ENCODE data around the gene ZNF438.
A peak's percentile ranks its signal among the peaks of the same experiment; 100 is the strongest.

ZNF438 gene

GRCh38 chr10:30868611-30869010, 163.1 kb downstream of the ZNF438 start:
- Histone ChIP-seq H3K27me3 (ENCODE audit: control insufficient read depth in 1 of 2, insufficient read depth in 1 of 2, low read length in 2 of 2) (no peaks in the 10 kb centered on the region), H3K9ac (ENCODE audit: low read length) (no peak overlapping the region), H3K79me1 (replicated peaks; ENCODE audit: low read length, poor library complexity, severe bottlenecking) (no peaks in the 10 kb centered on the region), H3K4me3 (ENCODE audit: insufficient read depth in 1 of 2, low read depth in 1 of 2, low read length in 2 of 2) (no peak overlapping the region), H3K36me3 (ENCODE audit: control insufficient read depth in 1 of 2, insufficient read depth in 2 of 2, low read depth in 1 of 2, low read length in 2 of 2) (peaks cover 0 to 4% of the 10 kb centered on the region in 2 experiments), H2AK5ac (ENCODE audit: low read length, severe bottlenecking) (no peak overlapping the region), H4K91ac (ENCODE audit: low read length) (no peak overlapping the region), H4K8ac (ENCODE audit: low read length) (no peak overlapping the region), H3K4me1 (ENCODE audit: control insufficient read depth, insufficient read depth, low read depth, low read length) (no peaks in the 10 kb centered on the region), H3K9me3 (ENCODE audit: control insufficient read depth, low read length) (no peaks in the 10 kb centered on the region), H2BK15ac (ENCODE audit: low read depth, poor library complexity, severe bottlenecking) (no peak overlapping the region), H3K14ac (ENCODE audit: low read length in 2 of 2) (no peak overlapping the region), H3K23ac (ENCODE audit: low read length in 2 of 2) (no peak overlapping the region), H2BK5ac (ENCODE audit: low read depth, low read length, poor library complexity, severe bottlenecking) (no peak overlapping the region), H3K18ac (ENCODE audit: low read depth in 1 of 2, low read length in 2 of 2) (no peak overlapping the region), H2AFZ (ENCODE audit: low read depth, low read length) (no peak overlapping the region), H2BK12ac (ENCODE audit: low read length in 2 of 2) (no peak overlapping the region), H3K4ac (ENCODE audit: low read depth in 1 of 2, low read length in 2 of 2) (no peak overlapping the region), H3K27ac (ENCODE audit: low read length, poor library complexity, severe bottlenecking) (no peak overlapping the region), H2BK120ac (ENCODE audit: low read depth, low read length) (no peak overlapping the region), H3K4me2 (ENCODE audit: low read length, poor library complexity, severe bottlenecking) (no peak overlapping the region)
- 100% methylated on average over 1 of the region's 1 CpG for WGBS
- DNase-seq: no peak

- Histone ChIP-seq H3K4me1 (ENCODE audit: control insufficient read depth, insufficient read depth, low read depth, low read length) (no peaks in the 10 kb centered on the region), H2AK5ac (ENCODE audit: low read length, severe bottlenecking) (no peak overlapping the region), H3K9me3 (ENCODE audit: control insufficient read depth, low read length) (no peaks in the 10 kb centered on the region), H2AFZ (ENCODE audit: low read depth, low read length) (no peak overlapping the region), H2BK15ac (ENCODE audit: low read depth, poor library complexity, severe bottlenecking) (no peak overlapping the region), H3K18ac (ENCODE audit: low read depth in 1 of 2, low read length in 2 of 2) (no peak overlapping the region), H3K4me3 (ENCODE audit: insufficient read depth in 1 of 2, low read depth in 1 of 2, low read length in 2 of 2) (no peak overlapping the region), H3K23ac (ENCODE audit: low read length in 2 of 2) (no peak overlapping the region), H3K27me3 (ENCODE audit: control insufficient read depth in 1 of 2, insufficient read depth in 1 of 2, low read length in 2 of 2) (no peaks in the 10 kb centered on the region), H3K79me1 (replicated peaks; ENCODE audit: low read length, poor library complexity, severe bottlenecking) (no peaks in the 10 kb centered on the region), H2BK5ac (ENCODE audit: low read depth, low read length, poor library complexity, severe bottlenecking) (no peak overlapping the region), H3K27ac (ENCODE audit: low read length, poor library complexity, severe bottlenecking) (no peak overlapping the region), H3K4me2 (ENCODE audit: low read length, poor library complexity, severe bottlenecking) (no peak overlapping the region), H3K9ac (ENCODE audit: low read length) (no peak overlapping the region), H2BK120ac (ENCODE audit: low read depth, low read length) (no peak overlapping the region), H2BK12ac (ENCODE audit: low read length in 2 of 2) (no peak overlapping the region), H3K14ac (ENCODE audit: low read length in 2 of 2) (no peak overlapping the region), H3K36me3 (ENCODE audit: control insufficient read depth in 1 of 2, insufficient read depth in 2 of 2, low read depth in 1 of 2, low read length in 2 of 2) (peaks cover 0 to 4% of the 10 kb centered on the region in 2 experiments), H4K91ac (ENCODE audit: low read length) (no peak overlapping the region), H4K8ac (ENCODE audit: low read length) (no peak overlapping the region), H3K4ac (ENCODE audit: low read depth in 1 of 2, low read length in 2 of 2) (no peak overlapping the region)
- DNase-seq: no peak
- WGBS: no CpG with 5 or more reads among the region's 2 CpGs
Observed at GRCh38 chr10:30866896-30867295, 164.8 kb downstream of the ZNF438 start.

- peak overlapping the region; percentile 49 for H2BK120ac ChIP-seq (ENCODE audit: low read depth, low read length)
- H3K27me3 ChIP-seq (ENCODE audit: control insufficient read depth in 1 of 2, insufficient read depth in 1 of 2, low read length in 2 of 2): no peaks in the 10 kb centered on the region
- H3K9me3 ChIP-seq (ENCODE audit: control insufficient read depth, low read length): no peaks in the 10 kb centered on the region
- H4K8ac ChIP-seq (ENCODE audit: low read length): no peak overlapping the region
- peak; percentile 38 for DNase-seq
- no peak overlapping the region for H3K27ac ChIP-seq (ENCODE audit: low read length, poor library complexity, severe bottlenecking)
- H2AK5ac ChIP-seq (ENCODE audit: low read length, severe bottlenecking): no peak overlapping the region
- no peak overlapping the region for H3K4me2 ChIP-seq (ENCODE audit: low read length, poor library complexity, severe bottlenecking)
- H3K4me3 ChIP-seq (ENCODE audit: insufficient read depth in 1 of 2, low read depth in 1 of 2, low read length in 2 of 2): no peak overlapping the region
- H2BK12ac ChIP-seq (ENCODE audit: low read length in 2 of 2): peak overlapping the region in 1 of 2 experiments; percentile 94
- no peak overlapping the region for H2AFZ ChIP-seq (ENCODE audit: low read depth, low read length)
- no peak overlapping the region for H3K23ac ChIP-seq (ENCODE audit: low read length in 2 of 2)
- H4K91ac ChIP-seq (ENCODE audit: low read length): no peak overlapping the region
- H3K9ac ChIP-seq (ENCODE audit: low read length): peak overlapping the region; percentile 49
- peaks cover 0 to 4% of the 10 kb centered on the region in 2 experiments for H3K36me3 ChIP-seq (ENCODE audit: control insufficient read depth in 1 of 2, insufficient read depth in 2 of 2, low read depth in 1 of 2, low read length in 2 of 2)
- no peak overlapping the region for H2BK15ac ChIP-seq (ENCODE audit: low read depth, poor library complexity, severe bottlenecking)
- 51% methylated on average over 6 of the region's 7 CpGs for WGBS
- H2BK5ac ChIP-seq (ENCODE audit: low read depth, low read length, poor library complexity, severe bottlenecking): no peak overlapping the region
- no peak overlapping the region for H3K4ac ChIP-seq (ENCODE audit: low read depth in 1 of 2, low read length in 2 of 2)
- H3K79me1 ChIP-seq (replicated peaks; ENCODE audit: low read length, poor library complexity, severe bottlenecking): no peaks in the 10 kb centered on the region
- H3K4me1 ChIP-seq (ENCODE audit: control insufficient read depth, insufficient read depth, low read depth, low read length): no peaks in the 10 kb centered on the region
- peak overlapping the region in 1 of 2 experiments; percentile 39 for H3K18ac ChIP-seq (ENCODE audit: low read depth in 1 of 2, low read length in 2 of 2)
- H3K14ac ChIP-seq (ENCODE audit: low read length in 2 of 2): no peak overlapping the region
Observed at GRCh38 chr10:30865141-30865926, 166.3 kb downstream of the ZNF438 start.

- Histone ChIP-seq H3K23ac (ENCODE audit: low read length in 2 of 2) (no peak overlapping the region), H3K27me3 (ENCODE audit: control insufficient read depth in 1 of 2, insufficient read depth in 1 of 2, low read length in 2 of 2) (no peaks in the 10 kb centered on the region), H2AK5ac (ENCODE audit: low read length, severe bottlenecking) (no peak overlapping the region), H3K9me3 (ENCODE audit: control insufficient read depth, low read length) (no peaks in the 10 kb centered on the region), H2BK5ac (ENCODE audit: low read depth, low read length, poor library complexity, severe bottlenecking) (no peak overlapping the region), H3K36me3 (ENCODE audit: control insufficient read depth in 1 of 2, insufficient read depth in 2 of 2, low read depth in 1 of 2, low read length in 2 of 2) (peaks cover 0 to 2% of the 10 kb centered on the region in 2 experiments), H3K79me1 (replicated peaks; ENCODE audit: low read length, poor library complexity, severe bottlenecking) (no peaks in the 10 kb centered on the region), H3K18ac (ENCODE audit: low read depth in 1 of 2, low read length in 2 of 2) (peak overlapping the region; percentile 14 to 52), H3K27ac (ENCODE audit: low read length, poor library complexity, severe bottlenecking) (no peak overlapping the region), H2BK12ac (ENCODE audit: low read length in 2 of 2) (peak overlapping the region; percentile 32 to 100), H3K4ac (ENCODE audit: low read depth in 1 of 2, low read length in 2 of 2) (peak overlapping the region in 1 of 2 experiments; percentile 89), H2BK15ac (ENCODE audit: low read depth, poor library complexity, severe bottlenecking) (peak overlapping the region; percentile 28), H2AFZ (ENCODE audit: low read depth, low read length) (no peak overlapping the region), H3K4me1 (ENCODE audit: control insufficient read depth, insufficient read depth, low read depth, low read length) (no peaks in the 10 kb centered on the region), H3K14ac (ENCODE audit: low read length in 2 of 2) (peak overlapping the region in 1 of 2 experiments; percentile 90), H3K9ac (ENCODE audit: low read length) (peak overlapping the region; percentile 71), H4K8ac (ENCODE audit: low read length) (no peak overlapping the region), H3K4me3 (ENCODE audit: insufficient read depth in 1 of 2, low read depth in 1 of 2, low read length in 2 of 2) (no peak overlapping the region), H4K91ac (ENCODE audit: low read length) (peak overlapping the region; percentile 81), H3K4me2 (ENCODE audit: low read length, poor library complexity, severe bottlenecking) (no peak overlapping the region), H2BK120ac (ENCODE audit: low read depth, low read length) (peak overlapping the region; percentile 2)
- DNase-seq: no peak
- WGBS: over 99% methylated on average over 8 of the region's 9 CpGs
Observed at GRCh38 chr10:30863516-30864210, 168.0 kb downstream of the ZNF438 start.

All from mesenchymal stem cell (in vitro differentiated cells and primary cell).